D721Med (cell line): ENCODE data around the gene GPS1.

Source experiments
- DNase-seq: peaks from one replicate; pipeline ENCODE4 v3.0.0; 2011; ENCODE audit warnings: low spot score; ENCODE audit not compliant: insufficient read length
- FAIRE-seq: peaks from 2 replicates; lab custom pipeline; 2011; peaks lifted over from hg19 to GRCh38; lab: Jason Lieb, UNC
- TF ChIP-seq, protein P1 (sequence below): IDR thresholded peaks from 2 replicates; pipeline ENCODE4 v1.5.1; 2012; ENCODE audit warnings: mild to moderate bottlenecking, control low read depth; ENCODE audit not compliant: insufficient read depth; ENCODE audit errors: missing control alignments

GPS1 gene

DNA sequence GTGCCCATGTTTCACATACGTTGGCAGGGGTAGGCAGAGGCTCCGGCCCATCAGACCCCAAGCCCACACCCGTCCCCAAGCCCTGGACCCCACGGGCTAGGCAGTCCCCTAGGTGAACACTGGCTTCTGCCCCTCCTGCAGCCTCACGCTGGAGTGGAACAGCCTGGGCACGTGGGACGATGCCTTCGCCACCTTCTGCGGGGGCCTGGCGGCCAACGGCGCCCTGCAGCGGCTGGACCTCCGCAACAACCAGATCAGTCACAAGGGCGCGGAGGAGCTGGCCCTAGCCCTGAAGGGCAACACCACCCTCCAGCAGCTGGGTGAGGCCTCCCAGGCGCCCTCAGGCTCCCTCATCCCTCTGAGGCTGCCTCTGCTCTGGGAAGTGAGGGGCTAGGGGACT is 26.8 kb upstream of the GPS1 start:
- DNase-seq (no peak), FAIRE-seq (no peak)

DNA sequence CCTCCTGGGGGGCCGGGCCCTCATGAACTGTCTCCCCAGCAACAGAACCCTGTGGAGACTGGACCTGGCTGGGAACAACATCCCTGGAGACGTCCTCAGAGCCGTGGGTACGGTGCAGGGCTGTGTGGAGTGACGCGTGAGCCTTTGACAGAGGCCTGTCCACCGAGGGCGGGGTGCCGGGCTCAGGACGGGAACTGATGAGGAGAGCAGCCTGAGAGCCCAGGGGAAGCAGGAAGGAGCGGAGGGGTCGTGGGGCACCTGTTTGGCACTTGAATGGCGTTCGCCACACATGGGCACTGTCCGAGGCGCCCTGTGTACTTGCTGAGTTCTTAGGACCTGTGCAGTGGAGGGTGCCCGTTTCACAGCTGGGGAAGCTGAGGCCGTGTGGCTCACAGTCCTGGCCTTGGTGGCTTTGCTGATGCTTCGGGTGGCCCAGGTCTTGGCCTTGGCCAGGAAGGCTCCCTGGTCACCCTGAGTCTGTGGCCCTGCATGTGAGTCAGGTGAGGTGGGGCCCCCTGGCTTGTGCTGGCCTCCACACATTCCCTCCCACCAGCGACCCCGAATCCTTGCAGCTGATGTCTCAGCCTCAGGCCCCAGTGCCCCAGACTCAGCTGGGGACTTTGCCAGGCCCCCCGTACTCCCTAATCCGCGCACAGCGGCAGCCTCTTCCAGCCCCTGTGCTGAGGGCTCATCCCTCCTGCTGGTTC is 26.1 kb upstream of the GPS1 start:
- DNase-seq (no peak), FAIRE-seq (no peak)
- TF ChIP-seq, protein P1, sequence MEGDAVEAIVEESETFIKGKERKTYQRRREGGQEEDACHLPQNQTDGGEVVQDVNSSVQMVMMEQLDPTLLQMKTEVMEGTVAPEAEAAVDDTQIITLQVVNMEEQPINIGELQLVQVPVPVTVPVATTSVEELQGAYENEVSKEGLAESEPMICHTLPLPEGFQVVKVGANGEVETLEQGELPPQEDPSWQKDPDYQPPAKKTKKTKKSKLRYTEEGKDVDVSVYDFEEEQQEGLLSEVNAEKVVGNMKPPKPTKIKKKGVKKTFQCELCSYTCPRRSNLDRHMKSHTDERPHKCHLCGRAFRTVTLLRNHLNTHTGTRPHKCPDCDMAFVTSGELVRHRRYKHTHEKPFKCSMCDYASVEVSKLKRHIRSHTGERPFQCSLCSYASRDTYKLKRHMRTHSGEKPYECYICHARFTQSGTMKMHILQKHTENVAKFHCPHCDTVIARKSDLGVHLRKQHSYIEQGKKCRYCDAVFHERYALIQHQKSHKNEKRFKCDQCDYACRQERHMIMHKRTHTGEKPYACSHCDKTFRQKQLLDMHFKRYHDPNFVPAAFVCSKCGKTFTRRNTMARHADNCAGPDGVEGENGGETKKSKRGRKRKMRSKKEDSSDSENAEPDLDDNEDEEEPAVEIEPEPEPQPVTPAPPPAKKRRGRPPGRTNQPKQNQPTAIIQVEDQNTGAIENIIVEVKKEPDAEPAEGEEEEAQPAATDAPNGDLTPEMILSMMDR: no peak

More for the DNA sequence above, 26.8 kb upstream of the GPS1 start:
- TF ChIP-seq, protein P1: no peak

DNA sequence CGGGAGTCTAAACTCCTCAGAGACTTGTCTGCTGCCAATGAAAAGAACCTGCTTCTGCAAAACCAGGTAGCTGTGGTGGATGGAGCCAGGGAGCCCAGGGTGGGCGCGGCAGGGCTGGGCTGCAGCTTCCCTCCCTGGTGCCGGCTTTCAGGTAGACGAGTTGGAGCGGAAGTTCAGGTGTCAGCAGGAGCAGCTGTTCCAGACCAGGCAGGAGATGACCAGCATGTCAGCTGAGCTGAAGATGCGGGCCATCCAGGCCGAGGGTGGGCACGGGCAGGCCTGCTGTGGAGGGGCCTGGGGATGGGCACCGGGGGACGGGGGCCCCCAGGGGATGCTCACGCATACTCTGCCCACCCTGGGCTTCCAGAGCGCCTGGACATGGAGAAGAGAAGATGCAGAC is 23.5 kb upstream of the GPS1 start:
- TF ChIP-seq, protein P1: no peak
- DNase-seq (no peak), FAIRE-seq (no peak)

DNA sequence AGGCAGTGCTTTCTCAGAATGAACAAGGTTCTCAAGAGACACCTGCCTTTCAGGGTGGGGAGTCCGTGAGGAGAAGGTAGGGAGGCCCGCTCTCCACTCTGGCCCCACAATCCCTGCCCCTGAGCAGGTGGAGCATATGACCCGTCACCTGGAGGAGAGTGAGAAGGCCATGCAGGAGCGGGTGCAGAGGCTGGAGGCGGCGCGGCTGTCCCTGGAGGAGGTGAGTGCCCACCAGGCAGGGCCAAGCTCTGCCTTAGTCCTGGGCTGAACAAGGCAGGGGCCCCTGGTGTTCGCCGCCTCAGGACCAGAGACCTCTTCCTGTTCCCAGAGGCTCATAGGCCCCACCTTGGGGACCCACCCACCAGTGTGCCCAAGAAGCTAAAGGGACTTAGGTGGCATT is 22.7 kb upstream of the GPS1 start:
- FAIRE-seq (no peak), DNase-seq (no peak)
- TF ChIP-seq, protein P1: no peak

DNA sequence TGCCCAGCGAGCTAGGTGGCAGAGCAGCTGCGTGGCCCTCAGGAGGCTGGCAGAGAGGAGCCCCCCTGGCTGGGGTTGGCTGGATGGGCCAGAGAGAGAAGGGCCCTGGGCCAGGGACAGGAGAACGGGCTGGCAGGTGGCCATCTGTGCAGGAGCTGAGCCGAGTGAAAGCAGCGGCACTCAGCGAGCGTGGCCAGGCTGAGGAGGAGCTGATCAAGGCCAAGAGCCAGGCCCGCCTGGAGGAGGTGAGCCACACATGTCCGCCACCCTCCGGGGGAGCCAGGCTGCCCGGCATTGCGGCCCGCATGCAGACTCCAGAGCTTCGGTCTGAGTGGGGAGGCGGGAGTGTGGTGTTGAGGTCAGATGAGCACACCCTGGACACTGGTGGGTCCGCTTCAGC is 22.3 kb upstream of the GPS1 start:
- no peak for FAIRE-seq
- TF ChIP-seq, protein P1: no peak

DNA sequence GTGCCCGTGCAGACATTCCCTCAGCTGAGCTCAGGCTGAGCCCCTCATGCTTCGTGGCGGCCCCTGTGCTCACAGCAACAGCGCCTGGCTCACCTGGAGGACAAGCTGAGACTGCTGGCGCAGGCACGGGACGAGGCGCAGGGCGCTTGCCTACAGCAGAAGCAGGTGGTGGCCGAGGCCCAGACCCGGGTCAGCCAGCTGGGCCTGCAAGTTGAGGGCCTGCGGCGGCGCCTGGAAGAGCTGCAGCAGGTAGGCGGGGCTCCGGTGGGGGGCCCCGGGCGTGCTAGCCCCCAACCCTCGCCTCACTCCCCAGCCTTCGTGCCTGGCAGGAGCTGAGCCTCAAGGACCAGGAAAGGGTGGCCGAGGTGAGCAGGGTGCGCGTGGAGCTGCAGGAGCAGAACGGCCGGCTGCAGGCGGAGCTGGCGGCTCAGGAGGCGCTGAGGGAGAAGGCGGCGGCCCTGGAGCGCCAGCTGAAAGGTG is 21.7 kb upstream of the GPS1 start:
- FAIRE-seq (no peak), DNase-seq (no peak)
- TF ChIP-seq, protein P1: no peak

More for the DNA sequence above, 22.3 kb upstream of the GPS1 start:
- no peak for DNase-seq
